Measurements from ENCODE around the gene POLR2C.

GRCh38 chr16:57485091-57485915 is 22.8 kb downstream of the POLR2C start:
- TF ChIP-seq EZH2phosphoT487 (IDR thresholded peaks at IDR 0.05; ENCODE audit: low read depth, severe bottlenecking, unreplicated experiment) (no peak), CTCF (IDR thresholded peaks at IDR 0.05; ENCODE audit: poor library complexity) (no peak), EZH2 (IDR thresholded peaks at IDR 0.05; ENCODE audit: borderline replicate concordance) (no peak)

All from hepatocyte (in vitro differentiated cells).